Measurements from ENCODE around the gene ALOX15.
"Not testable (repeated sequence)": the region's sequence is repeated elsewhere in the genome, so short reads cannot be mapped to it uniquely, and the experiment has no call there.

Gene ALOX15

GRCh38 chr17:4617090-4617489 is 24.4 kb downstream of the ALOX15 start:
- DNase-seq (ENCODE audit: low read depth) = no peak

- DNase-seq (ENCODE audit: low read depth) = no peak
Measured at GRCh38 chr17:4616476-4616875, 25.0 kb downstream of the ALOX15 start.

- no peak for DNase-seq (ENCODE audit: low read depth)
Measured at GRCh38 chr17:4610656-4611055, 30.8 kb downstream of the ALOX15 start.

- no peak for DNase-seq (ENCODE audit: low read depth)
Measured at GRCh38 chr17:4610162-4610561, 31.3 kb downstream of the ALOX15 start.

- no peak for DNase-seq (ENCODE audit: low read depth)
Measured at GRCh38 chr17:4609761-4610160, 31.7 kb downstream of the ALOX15 start.

- peak; percentile 59 for DNase-seq (ENCODE audit: low read depth)
Measured at GRCh38 chr17:4607773-4608187, 33.7 kb downstream of the ALOX15 start.

- no peak for DNase-seq (ENCODE audit: low read depth)
Measured at GRCh38 chr17:4607261-4607741, 34.2 kb downstream of the ALOX15 start.

GRCh38 chr17:4605826-4606225 is 35.7 kb downstream of the ALOX15 start:
- no peak for DNase-seq (ENCODE audit: low read depth)

- DNase-seq (ENCODE audit: low read depth) = not testable (repeated sequence)
Measured at GRCh38 chr17:4604736-4605135, 36.7 kb downstream of the ALOX15 start.

- no peak for DNase-seq (ENCODE audit: low read depth)
Measured at GRCh38 chr17:4604111-4604644, 37.3 kb downstream of the ALOX15 start.

- DNase-seq (ENCODE audit: low read depth) = no peak
Measured at GRCh38 chr17:4602041-4602440, 39.4 kb downstream of the ALOX15 start.

- DNase-seq (ENCODE audit: low read depth) = no peak
Measured at GRCh38 chr17:4601326-4601725, 40.2 kb downstream of the ALOX15 start.

- DNase-seq (ENCODE audit: low read depth) = no peak
Measured at GRCh38 chr17:4600563-4600962, 40.9 kb downstream of the ALOX15 start.

GRCh38 chr17:4599505-4600281 is 41.8 kb downstream of the ALOX15 start:
- DNase-seq (ENCODE audit: low read depth) = no peak

- DNase-seq (ENCODE audit: low read depth) = no peak
Measured at GRCh38 chr17:4598776-4599504, 42.5 kb downstream of the ALOX15 start.

GRCh38 chr17:4597975-4598374 is 43.5 kb downstream of the ALOX15 start:
- no peak for DNase-seq (ENCODE audit: low read depth)

- no peak for DNase-seq (ENCODE audit: low read depth)
Measured at GRCh38 chr17:4596636-4597380, 44.7 kb downstream of the ALOX15 start.

GRCh38 chr17:4595685-4596342 is 45.7 kb downstream of the ALOX15 start:
- DNase-seq (ENCODE audit: low read depth) = not testable (repeated sequence)

- DNase-seq (ENCODE audit: low read depth) = no peak
Measured at GRCh38 chr17:4594931-4595684, 46.4 kb downstream of the ALOX15 start.

- no peak for DNase-seq (ENCODE audit: low read depth)
Measured at GRCh38 chr17:4594406-4594805, 47.1 kb downstream of the ALOX15 start.

GRCh38 chr17:4593021-4593421 is 48.5 kb downstream of the ALOX15 start:
- DNase-seq (ENCODE audit: low read depth) = no peak
